ENCODE measurements around the gene CARMIL1.
"Not testable (repeated sequence)": the region's sequence is repeated elsewhere in the genome, so short reads cannot be mapped to it uniquely, and the experiment has no call there.

Gene CARMIL1

GRCh38 chr6:25278261-25278913, 787 bp upstream of the CARMIL1 start:
- no peak for DNase-seq

- DNase-seq = peak; percentile 49
These were observed 672 bp downstream of the CARMIL1 start for GRCh38 chr6:25279748-25280343.

- DNase-seq = no peak
These were observed 1.3 kb downstream of the CARMIL1 start for GRCh38 chr6:25280344-25281074.

- DNase-seq = no peak
These were observed 7.7 kb downstream of the CARMIL1 start for GRCh38 chr6:25286891-25287290.

GRCh38 chr6:25287941-25288340, 8.8 kb downstream of the CARMIL1 start:
- DNase-seq = no peak

- no peak for DNase-seq
These were observed 9.3 kb downstream of the CARMIL1 start for GRCh38 chr6:25288518-25288917.

GRCh38 chr6:25290306-25291060, 11.3 kb downstream of the CARMIL1 start:
- DNase-seq = no peak

- DNase-seq = no peak
These were observed 13.2 kb downstream of the CARMIL1 start for GRCh38 chr6:25292384-25292783.

GRCh38 chr6:25295651-25296050, 16.5 kb downstream of the CARMIL1 start:
- DNase-seq = no peak

- DNase-seq = no peak
These were observed 17.2 kb downstream of the CARMIL1 start for GRCh38 chr6:25296217-25296905.

- DNase-seq = no peak
These were observed 17.9 kb downstream of the CARMIL1 start for GRCh38 chr6:25297039-25297441.

- DNase-seq = no peak
These were observed 18.8 kb downstream of the CARMIL1 start for GRCh38 chr6:25297823-25298522.

- not testable (repeated sequence) for DNase-seq
These were observed 19.3 kb downstream of the CARMIL1 start for GRCh38 chr6:25298523-25298865.

GRCh38 chr6:25301362-25301761, 22.2 kb downstream of the CARMIL1 start:
- no peak for DNase-seq

GRCh38 chr6:25302151-25302550, 23.0 kb downstream of the CARMIL1 start:
- no peak for DNase-seq

- DNase-seq = peak; percentile 62
These were observed 23.5 kb downstream of the CARMIL1 start for GRCh38 chr6:25302677-25303128.

GRCh38 chr6:25303254-25303653, 24.1 kb downstream of the CARMIL1 start:
- no peak for DNase-seq

- no peak for DNase-seq
These were observed 27.2 kb downstream of the CARMIL1 start for GRCh38 chr6:25306379-25306778.

GRCh38 chr6:25307805-25308494, 28.8 kb downstream of the CARMIL1 start:
- DNase-seq = no peak

GRCh38 chr6:25309886-25310285, 30.7 kb downstream of the CARMIL1 start:
- no peak for DNase-seq

- no peak for DNase-seq
These were observed 32.2 kb downstream of the CARMIL1 start for GRCh38 chr6:25311331-25311840.
